ENCODE data around the gene KDM2A.

GRCh38 chr11:67278939-67279588 is 160.0 kb downstream of the KDM2A start:
- TF ChIP-seq POLR2A (IDR thresholded peaks at IDR 0.05; ENCODE audit: low read depth, low read length) (no peak), POLR2AphosphoS5 (IDR thresholded peaks at IDR 0.05; ENCODE audit: low read depth, low read length) (no peak), TAF1 (IDR thresholded peaks at IDR 0.05; ENCODE audit: low read depth, low read length) (no peak), POU2F2 (IDR thresholded peaks at IDR 0.05; ENCODE audit: low read depth, low read length) (no peak), SPI1 (IDR thresholded peaks at IDR 0.05; ENCODE audit: low read depth, low read length) (no peak), PAX5 (IDR thresholded peaks at IDR 0.05; ENCODE audit: insufficient read depth, low read length, severe bottlenecking) (no peak)
